Activated CD4-positive, alpha-beta T cell treated with anti-CD3 and anti-CD28 coated beads for 36 hours (primary cell): ENCODE measurements around the gene SHISAL1. TPM values are rescaled to one million over a fixed set of nuclear protein-coding genes. Genes with fewer than 3 reads are reported as not detected.

Experiments used
- ATAC-seq: fragments of 200-7000 bp; cut with Tn5 transposase; one replicate; pipeline ENCODE4 v1.10.0; 2021; ENCODE audit warnings: mild to moderate bottlenecking, moderate library complexity
- CTCF ChIA-PET: fragments of 350-600 bp; sonication (Branson Sonifier 250); formaldehyde crosslinking; loops from one replicate; lab custom pipeline; 2021; ENCODE audit warnings: antibody characterized with exemption; lab: Charles Lee
- POLR2A ChIA-PET: fragments of 350-600 bp; sonication (Branson Sonifier 250); formaldehyde crosslinking; loops from one replicate; lab custom pipeline; 2021; ENCODE audit warnings: antibody characterized with exemption, inconsistent platforms; lab: Charles Lee
- DNase-seq: peaks from one replicate; pipeline ENCODE4 v3.0.0-alpha.2; 2020
- H3K27ac Mint-ChIP-seq: one replicate; pipeline ENCODE4 v1.8.0; 2021; ENCODE audit warnings: mixed read lengths
- H3K27me3 Mint-ChIP-seq: one replicate; pipeline ENCODE4 v1.8.0; 2021; ENCODE audit warnings: mixed read lengths
- H3K36me3 Mint-ChIP-seq: one replicate; pipeline ENCODE4 v1.8.0; 2021; ENCODE audit warnings: low read depth, mixed read lengths
- H3K4me1 Mint-ChIP-seq: one replicate; pipeline ENCODE4 v1.8.0; 2021; ENCODE audit warnings: mixed read lengths
- H3K4me3 Mint-ChIP-seq: one replicate; pipeline ENCODE4 v1.8.0; 2021; ENCODE audit warnings: mild to moderate bottlenecking, moderate library complexity, mixed read lengths
- H3K9me3 Mint-ChIP-seq: one replicate; pipeline ENCODE4 v1.8.0; 2021; ENCODE audit warnings: low read depth, mixed read lengths
- intact Hi-C, 2 experiments: fragments of 100-400 bp; cut with DNase I in 1 of 2; cut with micrococcal nuclease in 1 of 2; formaldehyde crosslinking; loops; one replicate each; pipeline versions ENCODE4 v1.14.2 to v1.15.1; 2022 to 2024; cut with DNase I, micrococcal nuclease
- total RNA-seq, 2 experiments: library from RNA; stranded (reverse); gene quantifications; one replicate each; pipeline ENCODE4 v1.2.3, GENCODE V29; 2021

The SHISAL1 gene
- total RNA-seq, 2 experiments from 2014 or later = not detected

DNA sequence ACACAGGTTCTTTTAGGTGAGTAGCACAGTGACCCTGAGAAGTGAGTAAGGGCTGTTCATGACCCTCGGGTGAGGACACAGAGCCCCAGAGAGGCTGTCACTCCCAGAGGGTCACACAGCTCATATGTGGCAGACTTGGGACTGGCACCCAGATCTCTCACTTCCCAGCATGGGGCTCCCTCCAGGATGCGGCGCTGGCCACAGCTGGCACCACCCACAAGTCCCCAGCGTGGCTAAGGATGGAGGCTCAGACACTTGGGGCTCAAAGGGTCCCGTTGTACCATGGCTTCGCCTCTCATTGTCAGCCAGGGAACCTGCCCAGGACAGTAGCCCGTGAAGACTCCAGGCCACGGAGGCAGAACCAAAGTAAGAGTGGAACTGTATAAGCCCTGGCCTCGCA is 6.0 kb upstream of the SHISAL1 start:
- Mint-ChIP-seq H3K4me3 (no peak overlapping the region), H3K27me3 (peaks cover 4% of the 10 kb centered on the region), H3K9me3 (no peaks in the 10 kb centered on the region), H3K27ac (no peak overlapping the region), H3K36me3 (no peaks in the 10 kb centered on the region), H3K4me1 (peaks cover 6% of the 10 kb centered on the region)
- intact Hi-C loops = no loop called here
- ChIA-PET POLR2A (no interaction called here), CTCF (no interaction called here)
- no peak for DNase-seq
- no peak for ATAC-seq

DNA sequence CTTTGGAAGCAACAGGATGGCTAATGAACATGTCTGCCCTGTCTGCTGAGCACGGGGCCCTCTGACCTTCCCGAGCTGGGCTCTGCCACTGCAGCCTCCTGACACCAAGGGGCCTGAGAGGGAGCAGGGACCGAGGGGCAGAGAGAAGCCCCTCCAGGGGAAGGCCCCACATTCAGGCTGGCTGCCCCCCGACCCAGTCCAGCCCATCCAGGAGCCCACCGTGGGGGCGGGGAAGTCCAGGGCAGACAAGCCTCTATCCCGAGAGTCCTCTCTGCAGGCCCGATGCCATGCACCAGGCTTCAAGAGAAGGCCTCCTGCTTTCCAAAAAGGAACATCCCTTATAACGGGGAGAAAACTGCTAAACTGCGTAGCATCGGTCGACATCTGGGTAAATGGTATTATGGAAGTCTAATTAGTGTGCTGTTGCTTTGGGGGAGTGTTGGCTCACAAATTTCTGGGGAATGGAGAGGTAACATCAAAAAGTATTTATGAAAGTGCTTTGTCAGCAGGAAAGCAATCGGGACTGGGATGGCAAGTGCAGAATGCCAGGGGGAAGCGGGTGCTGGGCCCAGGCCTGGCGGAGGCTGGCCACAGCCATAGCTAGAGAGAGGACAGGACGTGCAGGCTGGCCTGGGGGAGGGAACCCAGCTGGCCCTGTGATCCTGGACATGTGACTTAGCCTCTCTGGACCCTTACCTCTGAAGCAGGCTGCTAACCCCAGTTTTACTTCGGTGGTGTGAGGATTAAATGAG is 5.3 kb upstream of the SHISAL1 start:
- Mint-ChIP-seq H3K27me3 (no peaks in the 10 kb centered on the region), H3K27ac (no peak overlapping the region), H3K36me3 (no peaks in the 10 kb centered on the region), H3K9me3 (no peaks in the 10 kb centered on the region), H3K4me3 (no peak overlapping the region), H3K4me1 (peaks cover 6% of the 10 kb centered on the region)
- ChIA-PET CTCF (no interaction called here), POLR2A (no interaction called here)
- no peak for DNase-seq
- no peak for ATAC-seq
- intact Hi-C loops = no loop called here

DNA sequence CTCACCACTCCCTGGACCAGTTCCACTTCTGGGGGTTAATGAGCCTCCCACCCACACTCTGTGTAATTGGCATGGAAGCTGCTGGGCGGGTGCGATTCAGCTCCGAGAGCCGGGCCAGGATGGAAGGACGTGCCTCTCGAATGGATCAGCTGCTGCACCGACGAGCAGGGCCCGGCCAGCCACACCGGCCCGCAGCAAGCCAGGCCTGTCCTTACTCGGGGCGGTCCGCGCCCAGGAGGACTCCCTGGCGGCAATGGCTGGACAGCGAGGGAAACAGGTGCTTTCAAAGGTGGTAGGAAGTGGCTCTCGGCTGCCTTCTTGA is 4.3 kb upstream of the SHISAL1 start:
- DNase-seq (no peak), ATAC-seq (no peak)
- Mint-ChIP-seq H3K4me1 (peaks cover 6% of the 10 kb centered on the region), H3K36me3 (no peaks in the 10 kb centered on the region), H3K4me3 (no peak overlapping the region), H3K27me3 (no peaks in the 10 kb centered on the region), H3K9me3 (no peaks in the 10 kb centered on the region), H3K27ac (no peak overlapping the region)
- CTCF ChIA-PET = no interaction called here
- intact Hi-C loops = no loop called here
- POLR2A ChIA-PET = no interaction called here

DNA sequence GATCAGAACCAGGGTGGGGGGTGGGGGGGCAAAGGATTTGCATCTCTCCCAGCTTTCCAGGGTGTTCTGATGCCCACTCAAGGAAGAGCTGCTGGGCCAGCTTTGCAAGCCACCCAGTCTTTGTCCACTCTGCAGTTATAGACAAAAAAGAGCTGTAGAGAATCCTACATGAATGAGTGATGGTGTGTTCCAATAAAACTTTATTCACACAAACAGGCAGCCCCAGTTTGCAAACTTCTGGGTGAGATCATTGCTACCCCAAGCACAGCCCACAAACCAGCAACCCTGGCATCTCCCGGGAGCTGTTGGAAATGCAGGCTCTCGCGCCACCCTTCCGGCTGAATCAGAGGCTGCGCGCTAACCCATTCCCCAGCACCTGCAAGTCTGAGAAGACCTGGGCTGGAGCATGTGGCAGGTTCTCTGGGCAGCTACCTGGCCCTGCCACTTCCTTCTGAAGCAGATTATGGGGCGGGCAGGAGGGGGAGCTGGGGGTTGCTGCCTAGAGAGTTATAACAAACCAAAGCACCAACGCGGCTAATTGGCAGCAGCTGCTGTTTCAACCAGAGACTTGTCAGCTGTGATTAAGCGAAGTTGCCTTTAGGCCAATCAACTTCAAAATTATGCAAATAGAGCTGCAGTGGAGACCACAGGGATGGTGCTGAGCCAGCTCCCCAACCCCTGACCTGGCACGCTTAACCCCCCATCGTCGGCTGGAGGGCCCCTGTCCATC is 3.8 kb upstream of the SHISAL1 start:
- Mint-ChIP-seq H3K36me3 (no peaks in the 10 kb centered on the region), H3K27ac (no peak overlapping the region), H3K4me3 (no peak overlapping the region), H3K9me3 (no peaks in the 10 kb centered on the region), H3K27me3 (no peaks in the 10 kb centered on the region), H3K4me1 (peaks cover 6% of the 10 kb centered on the region)
- no peak for ATAC-seq
- CTCF ChIA-PET = interaction anchor here (0.5 kb wide), 1 partner anchor 1525 kb away, joined by 3 read pairs; no protein-coding TSS in a partner anchor
- no peak for DNase-seq
- intact Hi-C loops = no loop called here
- POLR2A ChIA-PET = no interaction called here

DNA sequence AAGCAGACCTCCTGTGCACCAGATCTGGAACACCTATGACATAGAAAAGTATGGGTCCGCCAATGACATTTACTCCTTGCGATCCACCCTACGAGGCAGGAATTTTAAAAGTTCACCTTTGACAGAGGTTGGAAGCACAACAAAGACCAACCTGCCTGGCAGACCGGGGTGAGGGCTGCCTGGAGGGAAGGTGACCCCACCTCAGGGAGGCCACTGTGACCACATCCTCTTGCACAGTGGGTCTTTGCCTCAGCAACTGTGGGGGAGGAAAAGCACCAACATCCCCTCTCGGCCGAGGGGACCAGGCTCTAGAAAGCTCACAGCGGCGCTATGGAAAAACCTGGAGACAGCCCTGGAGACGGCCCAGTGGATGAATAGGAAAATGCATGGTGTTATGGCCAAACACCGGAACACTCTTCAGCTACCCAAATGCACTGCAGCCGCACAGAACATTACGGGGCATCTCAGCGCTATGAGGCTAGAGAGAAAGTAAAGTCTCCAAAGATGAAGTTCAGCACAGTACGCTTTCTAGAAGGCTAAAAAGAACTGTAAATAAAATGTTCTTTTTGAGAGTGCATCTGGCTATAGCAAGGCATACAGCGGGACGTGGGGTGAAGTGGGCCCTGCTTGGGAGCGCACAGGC is 1.8 kb upstream of the SHISAL1 start:
- H3K9me3 Mint-ChIP-seq = no peaks in the 10 kb centered on the region
- intact Hi-C loops = no loop called here
- no peak overlapping the region for H3K27ac Mint-ChIP-seq
- ChIA-PET POLR2A (no interaction called here), CTCF (no interaction called here)
- no peak for ATAC-seq
- peaks cover 6% of the 10 kb centered on the region for H3K4me1 Mint-ChIP-seq
- no peaks in the 10 kb centered on the region for H3K27me3 Mint-ChIP-seq
- no peaks in the 10 kb centered on the region for H3K36me3 Mint-ChIP-seq
- H3K4me3 Mint-ChIP-seq = no peak overlapping the region
- no peak for DNase-seq

DNA sequence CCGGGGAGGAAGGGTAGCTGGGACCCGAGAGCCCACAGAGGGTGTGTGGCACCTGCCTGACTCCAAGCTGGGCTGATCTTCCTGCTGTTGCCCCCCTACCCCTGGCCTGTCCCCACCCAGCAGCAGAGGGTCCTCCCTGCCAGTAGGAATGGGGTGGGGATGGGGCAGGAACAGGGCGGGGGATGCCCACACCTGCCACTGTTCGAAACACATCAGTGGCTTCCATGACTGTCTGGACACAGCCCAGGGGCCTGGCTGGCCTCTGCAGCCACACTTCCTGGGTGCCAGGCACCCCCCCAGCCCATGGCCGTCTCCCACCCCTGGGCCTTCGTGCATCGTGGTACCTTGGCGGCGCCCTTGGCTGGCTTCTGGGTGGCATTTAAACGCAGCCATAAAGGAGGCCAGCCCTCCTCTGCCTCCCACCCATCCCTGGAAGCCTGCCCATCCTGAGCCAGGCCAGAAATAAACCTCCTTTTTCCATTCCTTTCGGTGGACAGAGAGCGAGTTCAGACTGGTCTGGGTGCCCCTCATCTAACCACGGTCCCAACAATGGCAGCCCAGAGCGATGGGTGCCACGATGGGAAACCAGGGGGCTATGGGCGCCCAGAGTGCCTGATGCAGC is 745 bp upstream of the SHISAL1 start:
- Mint-ChIP-seq H3K27ac (no peak overlapping the region), H3K4me3 (no peak overlapping the region), H3K36me3 (no peaks in the 10 kb centered on the region), H3K9me3 (no peaks in the 10 kb centered on the region), H3K27me3 (no peaks in the 10 kb centered on the region), H3K4me1 (peaks cover 6% of the 10 kb centered on the region)
- no peak for DNase-seq
- CTCF ChIA-PET = no interaction called here
- POLR2A ChIA-PET = no interaction called here
- no peak for ATAC-seq
- intact Hi-C loops = no loop called here

DNA sequence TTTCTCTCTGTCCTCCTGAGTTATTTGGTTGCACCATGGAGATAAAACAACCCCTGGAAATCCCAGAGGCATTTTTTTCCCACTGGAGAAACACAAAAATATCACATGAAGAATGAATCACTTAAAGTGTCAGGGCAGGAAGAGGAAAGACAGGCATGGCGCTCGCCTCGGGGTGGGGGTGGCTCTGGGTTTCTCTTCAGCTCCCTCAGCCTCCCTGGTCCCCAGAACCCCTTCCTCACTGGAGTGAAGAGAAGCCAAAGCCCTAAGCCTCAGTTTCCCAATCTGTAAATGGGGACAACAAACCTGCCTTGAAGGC is 938 bp downstream of the SHISAL1 start:
- H3K27ac Mint-ChIP-seq = no peak overlapping the region

DNA sequence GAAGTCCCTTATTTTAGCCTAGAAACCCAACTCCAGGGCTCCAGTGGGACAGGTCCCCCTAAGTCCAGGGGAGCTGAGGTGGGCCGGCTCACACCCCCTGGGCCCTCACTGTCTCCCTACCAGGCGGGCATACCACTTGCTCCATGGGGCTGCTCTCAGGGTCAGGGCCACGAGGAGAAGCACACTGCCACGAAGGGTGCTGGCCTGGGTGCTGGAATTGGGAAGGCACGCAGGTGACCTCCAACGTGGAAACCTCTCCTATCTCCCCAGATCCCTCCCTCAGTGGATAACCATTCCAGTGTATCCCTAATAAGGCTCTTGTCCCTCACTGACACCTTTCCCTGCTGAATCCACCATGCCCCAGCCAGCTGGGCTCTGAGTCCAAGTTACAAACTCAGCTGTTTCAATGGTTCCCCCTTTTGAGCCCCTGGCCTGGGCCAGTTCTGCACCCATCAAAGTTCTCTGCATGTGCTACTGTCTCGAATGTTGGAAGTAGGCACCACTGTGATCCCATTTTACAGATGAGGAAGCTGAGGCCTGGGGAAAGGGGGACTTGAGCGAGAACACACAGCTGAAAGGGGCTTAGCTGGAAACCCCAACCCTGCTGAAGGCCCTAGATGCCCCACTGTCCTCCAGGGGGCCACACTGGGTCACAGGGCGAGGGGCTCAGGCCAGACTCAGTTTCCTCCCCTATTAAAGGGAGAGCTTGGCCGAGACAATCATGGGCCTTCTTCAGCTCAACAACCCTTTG is 1.5 kb downstream of the SHISAL1 start:
- no peaks in the 10 kb centered on the region for H3K36me3 Mint-ChIP-seq
- ATAC-seq = no peak
- H3K4me1 Mint-ChIP-seq = peaks cover 6% of the 10 kb centered on the region
- no peaks in the 10 kb centered on the region for H3K9me3 Mint-ChIP-seq
- POLR2A ChIA-PET = no interaction called here
- H3K27me3 Mint-ChIP-seq = no peaks in the 10 kb centered on the region
- H3K27ac Mint-ChIP-seq = no peak overlapping the region
- CTCF ChIA-PET = interaction anchor here (0.6 kb wide), 1 partner anchor 83 kb away, joined by 4 read pairs; no protein-coding TSS in a partner anchor
- no peak overlapping the region for H3K4me3 Mint-ChIP-seq
- DNase-seq = no peak
- intact Hi-C loops = no loop called here

More for the DNA sequence above, 938 bp downstream of the SHISAL1 start:
- POLR2A ChIA-PET = no interaction called here
- CTCF ChIA-PET = interaction anchor here (0.6 kb wide), 1 partner anchor 83 kb away, joined by 4 read pairs; no protein-coding TSS in a partner anchor
- Mint-ChIP-seq H3K4me1 (peaks cover 6% of the 10 kb centered on the region), H3K4me3 (no peak overlapping the region), H3K9me3 (no peaks in the 10 kb centered on the region), H3K27me3 (no peaks in the 10 kb centered on the region), H3K36me3 (no peaks in the 10 kb centered on the region)
- ATAC-seq = no peak
- DNase-seq = no peak
- intact Hi-C loops = no loop called here

DNA sequence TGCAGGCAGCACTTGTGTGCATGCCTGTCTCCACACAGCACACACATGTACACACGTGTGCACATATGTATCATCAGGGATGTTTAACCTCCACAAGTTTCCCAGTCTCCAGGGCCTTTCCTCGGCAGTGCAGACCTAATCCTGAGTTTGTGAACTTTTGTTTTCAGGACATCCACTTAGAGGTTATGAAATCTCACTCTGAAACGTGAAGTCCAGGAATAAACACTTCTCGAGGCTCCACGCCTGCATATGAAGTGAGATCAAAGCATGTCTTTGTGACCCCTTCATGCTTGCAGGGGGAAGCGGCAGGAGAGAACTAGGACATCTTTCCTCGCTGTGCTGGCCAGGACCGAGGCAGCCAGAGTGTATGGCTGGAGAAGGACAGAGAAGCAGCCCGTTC is 3.1 kb downstream of the SHISAL1 start:
- no peaks in the 10 kb centered on the region for H3K27me3 Mint-ChIP-seq
- ChIA-PET POLR2A (no interaction called here), CTCF (no interaction called here)
- H3K27ac Mint-ChIP-seq = no peak overlapping the region
- intact Hi-C loops = no loop called here
- H3K9me3 Mint-ChIP-seq = no peaks in the 10 kb centered on the region
- ATAC-seq (no peak), DNase-seq (no peak)
- no peaks in the 10 kb centered on the region for H3K36me3 Mint-ChIP-seq
- peaks cover 5% of the 10 kb centered on the region for H3K4me1 Mint-ChIP-seq
- no peak overlapping the region for H3K4me3 Mint-ChIP-seq

DNA sequence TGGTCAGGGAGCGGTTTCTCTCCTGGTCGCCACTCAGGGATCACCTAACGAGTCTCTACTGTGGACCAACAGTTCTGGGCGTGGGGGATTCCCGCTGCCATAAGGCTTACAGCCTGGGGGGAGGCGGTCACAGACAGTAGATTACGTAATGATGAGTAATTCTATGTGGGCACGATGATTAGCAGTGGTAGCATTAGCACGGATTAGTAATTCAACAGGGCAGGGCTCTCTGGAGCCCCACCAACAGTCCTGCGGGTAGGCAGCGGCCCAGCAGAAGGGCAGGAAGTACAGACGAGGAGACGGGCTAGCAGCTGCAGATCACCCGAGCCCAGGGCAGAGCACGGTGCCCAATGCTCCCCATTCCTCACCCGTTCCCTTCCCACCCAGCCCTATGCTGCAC is 3.6 kb downstream of the SHISAL1 start:
- Mint-ChIP-seq H3K27ac (no peak overlapping the region), H3K27me3 (no peaks in the 10 kb centered on the region), H3K4me3 (no peak overlapping the region), H3K9me3 (no peaks in the 10 kb centered on the region), H3K4me1 (peaks cover under 1% of the 10 kb centered on the region), H3K36me3 (no peaks in the 10 kb centered on the region)
- POLR2A ChIA-PET = no interaction called here
- ATAC-seq = no peak
- CTCF ChIA-PET = interaction anchor here (0.6 kb wide), 1 partner anchor 316 kb away, joined by 3 read pairs; no protein-coding TSS in a partner anchor
- intact Hi-C loops = no loop called here
- DNase-seq = no peak

DNA sequence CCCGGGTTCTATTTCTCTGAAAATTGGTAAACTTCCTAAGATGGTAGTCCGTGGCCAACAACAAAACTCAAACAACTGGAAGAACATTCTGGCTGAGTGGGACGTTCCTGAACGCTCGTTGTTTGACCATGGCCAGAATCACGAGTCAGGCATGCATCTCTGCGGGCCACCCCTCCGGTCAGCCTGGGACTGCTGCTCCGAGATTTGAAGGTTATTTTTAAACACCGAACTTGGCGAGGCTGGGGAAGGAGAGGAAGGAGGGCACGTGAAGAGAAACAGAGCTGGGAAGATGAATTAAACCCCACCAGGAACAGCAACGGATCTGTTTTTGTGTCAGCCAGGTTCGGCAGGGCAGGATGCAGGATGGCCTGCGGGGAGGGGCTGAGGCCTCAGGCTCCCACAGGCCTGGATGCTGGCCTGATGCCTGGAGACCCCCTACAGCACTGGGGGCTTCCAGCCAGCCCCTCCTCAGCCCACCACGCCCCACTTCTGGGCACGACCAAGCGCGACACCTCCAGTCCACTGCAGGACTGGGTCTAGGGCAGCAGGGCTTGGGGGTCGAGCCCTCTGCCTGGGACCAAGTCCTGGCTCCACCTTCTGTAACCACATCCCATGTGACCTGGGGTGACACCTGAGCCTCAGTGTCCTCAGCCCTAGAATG is 5.1 kb downstream of the SHISAL1 start:
- intact Hi-C loops = no loop called here
- Mint-ChIP-seq H3K4me3 (no peak overlapping the region), H3K36me3 (no peaks in the 10 kb centered on the region), H3K4me1 (no peaks in the 10 kb centered on the region), H3K9me3 (no peaks in the 10 kb centered on the region), H3K27me3 (no peaks in the 10 kb centered on the region), H3K27ac (no peak overlapping the region)
- ChIA-PET CTCF (no interaction called here), POLR2A (no interaction called here)
- no peak for DNase-seq
- ATAC-seq = no peak
